ENCODE results near the gene CD151.

The CD151 gene

DNA sequence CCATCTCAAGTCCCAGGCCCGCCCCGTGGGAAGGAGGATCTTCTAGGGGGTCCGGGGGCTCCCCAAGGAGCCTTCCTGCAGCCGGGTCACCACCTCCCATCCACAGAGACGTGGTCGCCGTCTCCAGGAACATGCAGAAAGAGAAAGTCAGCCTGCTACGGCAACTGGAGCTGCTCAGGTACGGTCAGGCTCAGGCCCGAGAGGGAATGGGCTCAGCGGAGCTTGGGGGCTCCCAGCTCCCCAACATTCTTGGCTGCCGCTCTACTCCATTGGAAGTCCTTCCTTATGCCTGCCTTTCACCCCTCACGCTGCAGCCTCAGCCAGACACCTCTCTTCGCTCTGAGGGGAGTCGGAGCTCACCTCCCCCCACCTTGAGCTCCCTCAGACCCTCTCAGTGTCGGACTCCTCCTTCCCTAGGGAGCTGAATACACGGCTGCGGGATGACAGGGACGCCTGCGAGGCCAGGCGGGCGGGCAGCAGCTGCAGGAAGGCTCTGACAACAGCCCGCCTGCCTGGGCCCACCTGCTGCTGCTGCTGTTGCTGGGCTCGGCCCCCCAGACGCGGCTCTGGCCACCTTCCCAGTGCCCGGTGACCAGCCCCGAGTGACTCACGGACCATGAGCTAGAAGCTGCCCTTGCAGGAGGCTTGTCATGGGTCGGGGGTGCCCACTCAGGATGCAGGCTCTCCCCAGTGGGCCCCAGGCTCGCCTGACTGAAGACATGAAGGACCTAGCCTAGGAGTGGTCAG, 1.5 kb upstream of the CD151 start:
- H3K4me3 ChIP-seq (ENCODE audit: low read depth, low read length), result no peak overlapping the region
- TF ChIP-seq, protein P1, sequence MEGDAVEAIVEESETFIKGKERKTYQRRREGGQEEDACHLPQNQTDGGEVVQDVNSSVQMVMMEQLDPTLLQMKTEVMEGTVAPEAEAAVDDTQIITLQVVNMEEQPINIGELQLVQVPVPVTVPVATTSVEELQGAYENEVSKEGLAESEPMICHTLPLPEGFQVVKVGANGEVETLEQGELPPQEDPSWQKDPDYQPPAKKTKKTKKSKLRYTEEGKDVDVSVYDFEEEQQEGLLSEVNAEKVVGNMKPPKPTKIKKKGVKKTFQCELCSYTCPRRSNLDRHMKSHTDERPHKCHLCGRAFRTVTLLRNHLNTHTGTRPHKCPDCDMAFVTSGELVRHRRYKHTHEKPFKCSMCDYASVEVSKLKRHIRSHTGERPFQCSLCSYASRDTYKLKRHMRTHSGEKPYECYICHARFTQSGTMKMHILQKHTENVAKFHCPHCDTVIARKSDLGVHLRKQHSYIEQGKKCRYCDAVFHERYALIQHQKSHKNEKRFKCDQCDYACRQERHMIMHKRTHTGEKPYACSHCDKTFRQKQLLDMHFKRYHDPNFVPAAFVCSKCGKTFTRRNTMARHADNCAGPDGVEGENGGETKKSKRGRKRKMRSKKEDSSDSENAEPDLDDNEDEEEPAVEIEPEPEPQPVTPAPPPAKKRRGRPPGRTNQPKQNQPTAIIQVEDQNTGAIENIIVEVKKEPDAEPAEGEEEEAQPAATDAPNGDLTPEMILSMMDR (IDR thresholded peaks at IDR 0.05; ENCODE audit: borderline replicate concordance, insufficient read depth, low read depth, low read length), result no peak

DNA sequence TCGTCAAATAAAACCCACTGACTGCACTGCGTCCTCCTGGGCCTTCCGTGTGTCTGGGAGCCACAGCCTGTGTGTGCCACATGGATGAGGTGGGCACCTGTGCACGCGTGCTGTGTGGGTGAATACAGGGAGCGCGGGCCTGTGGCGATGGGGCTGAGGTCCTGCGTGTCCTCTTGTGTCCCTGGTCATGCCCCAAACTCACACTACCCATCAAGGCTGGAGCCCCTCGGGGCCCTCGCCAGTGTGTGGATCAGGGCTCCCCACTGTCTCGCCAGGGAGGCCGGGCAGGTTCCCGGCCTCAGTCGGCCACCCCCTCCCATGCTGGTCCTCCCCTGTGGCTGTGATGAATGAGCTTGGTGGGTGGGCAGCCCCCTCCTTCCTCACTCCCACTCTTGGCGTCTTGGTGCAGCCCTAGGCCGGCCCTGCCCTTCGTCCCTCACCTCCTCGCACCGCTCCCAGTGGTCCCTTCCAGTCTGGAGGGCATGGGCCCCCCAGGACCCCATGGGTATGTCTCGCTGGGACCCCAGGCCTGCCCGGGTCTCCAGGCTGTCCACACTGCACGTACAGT, 707 bp upstream of the CD151 start:
- TF ChIP-seq, protein P1 (IDR thresholded peaks at IDR 0.05; ENCODE audit: borderline replicate concordance, insufficient read depth, low read depth, low read length), result no peak
- no peak overlapping the region for H3K4me3 ChIP-seq (ENCODE audit: low read depth, low read length)

DNA sequence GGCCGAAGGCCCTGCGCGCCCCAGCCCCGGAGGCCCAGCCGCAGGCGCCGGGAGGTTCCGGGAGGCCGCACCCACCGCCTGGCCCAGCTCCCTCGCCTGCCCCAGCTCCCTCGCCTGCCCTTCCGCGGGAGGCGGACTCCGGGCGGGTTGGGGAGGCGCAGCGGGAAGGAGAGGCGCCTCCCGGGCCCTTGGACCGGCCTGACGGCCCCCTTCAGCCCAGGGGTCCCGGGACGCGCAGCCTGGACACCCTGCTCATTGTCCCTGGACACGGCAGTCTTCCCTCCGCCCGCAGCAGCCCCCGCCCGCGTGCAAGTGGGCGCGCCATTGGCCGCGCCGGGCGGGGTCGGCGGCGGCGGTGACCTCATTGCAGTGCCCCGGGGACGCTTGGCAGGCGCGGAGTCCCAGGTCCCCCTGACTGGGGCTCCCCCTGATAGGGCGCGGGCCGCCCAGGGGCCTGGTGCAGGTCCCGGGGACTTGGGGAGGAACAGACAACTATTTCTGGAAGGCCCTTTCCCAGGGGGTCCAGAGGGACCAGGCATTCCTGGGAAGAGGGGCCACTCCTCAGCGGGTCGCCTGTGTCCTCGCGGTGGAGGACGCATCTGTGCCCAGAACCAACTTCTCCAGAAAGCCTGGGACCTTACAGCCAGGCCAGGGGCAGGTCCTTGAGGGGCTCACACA, 501 bp downstream of the CD151 start:
- TF ChIP-seq, protein P1 (IDR thresholded peaks at IDR 0.05; ENCODE audit: borderline replicate concordance, insufficient read depth, low read depth, low read length), result no peak
- H3K4me3 ChIP-seq (ENCODE audit: low read depth, low read length), result peak overlapping the region; percentile 63

DNA sequence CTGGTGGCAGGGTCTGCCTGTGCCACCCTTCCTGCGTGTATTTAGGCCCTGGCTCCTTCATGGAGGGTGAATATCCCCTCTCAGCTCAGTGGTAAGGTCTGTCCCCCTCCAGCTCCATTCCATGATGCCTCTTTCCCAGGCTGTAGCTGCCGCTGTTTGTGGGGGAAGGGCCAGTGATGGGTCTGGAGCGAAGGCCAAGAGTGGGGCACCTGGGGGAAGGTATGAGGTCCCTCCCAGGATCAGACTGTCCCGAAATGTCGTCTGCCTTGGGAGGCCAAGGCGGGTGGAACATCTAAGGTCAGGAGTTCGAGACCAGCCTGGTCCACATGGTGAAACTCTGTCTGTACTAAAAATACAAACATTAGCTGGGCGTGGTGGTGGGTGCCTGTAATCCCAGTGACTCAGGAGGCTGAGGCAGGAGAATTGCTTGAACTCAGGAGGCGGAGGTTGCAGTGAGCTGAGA, 1.1 kb downstream of the CD151 start:
- TF ChIP-seq, protein P1 (IDR thresholded peaks at IDR 0.05; ENCODE audit: borderline replicate concordance, insufficient read depth, low read depth, low read length), result no peak

DNA sequence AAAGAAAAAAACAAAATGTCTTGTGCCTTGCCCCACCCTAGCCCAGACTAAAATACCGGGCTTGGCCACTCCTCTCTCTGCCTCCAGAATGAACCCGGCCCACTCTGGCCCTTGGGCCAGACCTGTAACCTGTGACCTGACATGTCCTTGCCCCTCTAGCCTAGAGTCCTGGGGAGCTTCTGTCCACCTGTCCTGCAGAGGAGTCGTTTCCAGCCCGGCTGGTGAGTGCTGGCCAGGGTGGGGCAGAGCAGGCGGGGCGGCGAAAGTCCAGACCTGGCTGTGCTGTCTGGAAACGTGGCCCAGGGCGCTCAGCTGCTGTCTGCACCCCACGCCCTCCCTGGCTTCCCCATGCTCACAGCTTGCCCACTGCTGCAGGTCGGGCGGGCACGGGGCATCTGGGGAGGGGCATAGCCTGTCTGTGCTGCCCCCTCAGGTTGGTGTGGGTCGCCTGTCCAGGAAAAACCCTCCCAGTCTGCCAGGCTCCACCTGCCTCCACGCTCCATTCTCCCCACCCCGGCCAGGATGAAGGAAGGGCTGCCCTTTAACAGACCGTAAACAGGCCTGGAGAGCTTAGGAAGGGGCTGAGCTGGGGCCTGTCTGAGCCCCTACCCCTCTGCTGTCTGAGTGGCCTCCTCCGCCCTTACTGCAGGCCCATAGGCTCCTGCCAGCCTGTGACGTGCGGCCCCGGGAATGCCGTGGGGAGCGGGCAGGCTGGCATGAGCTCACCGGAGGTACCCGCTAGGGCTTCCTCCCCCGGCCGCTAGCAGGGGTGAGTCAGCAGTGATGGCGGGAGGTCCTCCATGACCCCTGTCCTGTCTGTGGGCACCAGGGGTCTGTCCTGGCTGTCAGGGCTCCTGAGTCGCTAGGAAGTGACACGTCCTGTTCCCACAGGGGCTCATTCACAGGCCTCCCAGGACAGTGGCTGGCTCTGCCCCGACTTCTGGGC, 1.9 kb downstream of the CD151 start:
- TF ChIP-seq, protein P1 (IDR thresholded peaks at IDR 0.05; ENCODE audit: borderline replicate concordance, insufficient read depth, low read depth, low read length), result no peak
- H3K4me3 ChIP-seq (ENCODE audit: low read depth, low read length), result no peak overlapping the region

More for the DNA sequence above, 1.1 kb downstream of the CD151 start:
- no peak overlapping the region for H3K4me3 ChIP-seq (ENCODE audit: low read depth, low read length)

DNA sequence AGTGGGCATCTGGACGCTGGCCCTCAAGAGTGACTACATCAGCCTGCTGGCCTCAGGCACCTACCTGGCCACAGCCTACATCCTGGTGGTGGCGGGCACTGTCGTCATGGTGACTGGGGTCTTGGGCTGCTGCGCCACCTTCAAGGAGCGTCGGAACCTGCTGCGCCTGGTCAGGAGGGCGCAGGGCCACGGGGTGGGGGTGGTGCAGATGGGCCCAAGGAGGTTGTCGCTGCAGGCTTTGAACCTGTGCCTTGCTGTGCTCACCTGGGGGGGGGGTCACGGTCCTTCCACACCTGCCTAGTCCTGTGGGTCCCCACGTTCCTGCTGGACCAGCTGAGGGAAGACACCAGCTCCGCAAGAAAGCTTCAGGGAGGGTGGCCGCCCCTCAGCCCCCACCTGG, 3.5 kb downstream of the CD151 start:
- TF ChIP-seq, protein P1 (IDR thresholded peaks at IDR 0.05; ENCODE audit: borderline replicate concordance, insufficient read depth, low read depth, low read length), result no peak
- H3K4me3 ChIP-seq (ENCODE audit: low read depth, low read length), result no peak overlapping the region

All from GM12875 (cell line).